ENCODE results near the gene MYO5B. TPM values are rescaled to one million over a fixed set of nuclear protein-coding genes. Genes with fewer than 3 reads are reported as not detected.
A peak's percentile ranks its signal among the peaks of the same experiment; 100 is the strongest.

MYO5B gene
- total and polyA plus RNA-seq, 2 experiments from 2014 or later: 20.3 to 41.9 TPM

DNA sequence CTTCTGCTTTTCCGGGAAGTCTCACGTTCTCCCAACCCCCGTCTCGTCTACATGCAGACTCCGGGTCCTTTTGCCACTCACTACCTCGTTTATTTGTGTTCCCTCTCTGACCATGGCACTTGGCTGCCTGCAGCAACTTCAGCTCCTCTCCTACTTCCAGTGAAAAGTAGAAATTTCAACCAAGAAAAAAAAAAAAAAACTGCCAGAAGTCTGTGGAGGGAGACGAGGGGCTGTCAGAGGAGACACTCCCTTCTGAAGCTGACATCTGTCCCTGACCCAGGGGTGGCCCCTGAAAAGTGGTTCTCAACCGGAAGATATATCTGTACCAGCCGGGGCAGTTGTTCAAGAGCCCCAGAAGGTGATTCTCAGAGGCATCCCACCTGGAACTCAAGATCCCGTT lies 742 bp upstream of the MYO5B start:
- Histone ChIP-seq H3K4me2 (peak overlapping the region; percentile 83), H3K27me3 (peaks cover 20% of the 10 kb centered on the region), H2AFZ (peak overlapping the region; percentile 60), H3K4me3 (no peak overlapping the region), H3K9me2 (replicated peaks; ENCODE audit: insufficient read depth) (no peaks in the 10 kb centered on the region), H3K4me1 (ENCODE audit: insufficient read depth) (peaks cover 5% of the 10 kb centered on the region), H4K20me1 (ENCODE audit: insufficient read depth, poor library complexity, severe bottlenecking) (no peaks in the 10 kb centered on the region), H3K79me2 (peaks cover 29% of the 10 kb centered on the region), H3K36me3 (replicated peaks; ENCODE audit: insufficient read depth, low read depth) (no peaks in the 10 kb centered on the region), H3K9me3 (ENCODE audit: low read depth) (no peaks in the 10 kb centered on the region), H3K27ac (no peak overlapping the region)
- WGBS (ENCODE audit: low lambda C conversion rate, missing lambda C conversion rate): 47% methylated on average over 10 of the region's 10 CpGs
- TF ChIP-seq EZH2phosphoT487 (IDR thresholded peaks at IDR 0.05; ENCODE audit: low read depth, severe bottlenecking, unreplicated experiment) (no peak), EZH2 (IDR thresholded peaks at IDR 0.05; ENCODE audit: borderline replicate concordance) (no peak)
- TF ChIP-seq, protein P1, sequence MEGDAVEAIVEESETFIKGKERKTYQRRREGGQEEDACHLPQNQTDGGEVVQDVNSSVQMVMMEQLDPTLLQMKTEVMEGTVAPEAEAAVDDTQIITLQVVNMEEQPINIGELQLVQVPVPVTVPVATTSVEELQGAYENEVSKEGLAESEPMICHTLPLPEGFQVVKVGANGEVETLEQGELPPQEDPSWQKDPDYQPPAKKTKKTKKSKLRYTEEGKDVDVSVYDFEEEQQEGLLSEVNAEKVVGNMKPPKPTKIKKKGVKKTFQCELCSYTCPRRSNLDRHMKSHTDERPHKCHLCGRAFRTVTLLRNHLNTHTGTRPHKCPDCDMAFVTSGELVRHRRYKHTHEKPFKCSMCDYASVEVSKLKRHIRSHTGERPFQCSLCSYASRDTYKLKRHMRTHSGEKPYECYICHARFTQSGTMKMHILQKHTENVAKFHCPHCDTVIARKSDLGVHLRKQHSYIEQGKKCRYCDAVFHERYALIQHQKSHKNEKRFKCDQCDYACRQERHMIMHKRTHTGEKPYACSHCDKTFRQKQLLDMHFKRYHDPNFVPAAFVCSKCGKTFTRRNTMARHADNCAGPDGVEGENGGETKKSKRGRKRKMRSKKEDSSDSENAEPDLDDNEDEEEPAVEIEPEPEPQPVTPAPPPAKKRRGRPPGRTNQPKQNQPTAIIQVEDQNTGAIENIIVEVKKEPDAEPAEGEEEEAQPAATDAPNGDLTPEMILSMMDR (IDR thresholded peaks at IDR 0.05; ENCODE audit: poor library complexity): no peak
- DNase-seq (ENCODE audit: low spot score): no peak

DNA sequence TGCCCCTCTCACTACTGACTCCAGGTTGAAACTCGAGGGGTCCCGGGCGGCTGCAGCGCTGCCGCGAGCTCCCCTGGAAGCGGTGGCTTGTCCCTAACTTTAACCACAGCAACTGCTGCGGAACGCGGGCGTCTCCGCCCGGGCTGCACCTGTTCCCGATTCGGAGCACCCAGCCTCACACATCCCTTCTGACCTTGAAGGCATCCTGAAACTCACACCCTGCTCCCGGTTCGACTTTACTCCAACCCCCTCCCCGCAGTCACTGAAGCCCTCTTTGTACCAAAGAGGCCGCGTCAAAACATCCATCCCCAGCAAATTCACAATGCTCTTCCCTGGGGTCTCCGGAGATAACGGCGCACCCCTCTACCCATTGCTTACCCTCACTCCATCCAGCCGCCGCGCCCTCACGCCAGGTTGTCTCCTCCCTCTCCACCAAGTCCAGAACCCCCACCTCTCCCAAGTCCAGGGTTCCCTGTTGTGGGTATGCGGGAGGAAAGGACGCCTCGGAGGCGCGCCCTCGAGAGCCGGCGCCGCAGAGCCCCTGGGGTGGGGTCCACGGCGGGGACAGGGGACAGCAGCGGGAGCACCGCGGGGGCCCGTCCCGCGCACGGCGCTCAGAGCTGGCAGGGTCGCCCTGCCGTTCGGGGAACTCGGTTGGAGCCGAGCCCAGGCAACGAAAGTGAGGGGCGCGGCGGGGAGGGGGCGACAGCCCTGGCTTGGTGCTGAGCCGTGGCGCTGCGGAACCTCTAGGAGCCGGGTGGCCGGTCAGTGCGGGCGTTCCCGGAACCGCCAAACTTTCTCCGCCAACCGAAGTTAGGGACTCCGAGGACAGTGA lies 934 bp downstream of the MYO5B start:
- H3K27ac ChIP-seq: peak overlapping the region; percentile 91
- peaks cover 20% of the 10 kb centered on the region for H3K27me3 ChIP-seq
- DNase-seq (ENCODE audit: low spot score): peak; percentile 47
- peaks cover 4% of the 10 kb centered on the region for H4K20me1 ChIP-seq (ENCODE audit: insufficient read depth, poor library complexity, severe bottlenecking)
- no peak for TF ChIP-seq EZH2 (IDR thresholded peaks at IDR 0.05; ENCODE audit: borderline replicate concordance)
- no peaks in the 10 kb centered on the region for H3K9me3 ChIP-seq (ENCODE audit: low read depth)
- H3K9me2 ChIP-seq (replicated peaks; ENCODE audit: insufficient read depth): no peaks in the 10 kb centered on the region
- H3K4me3 ChIP-seq: peak overlapping the region; percentile 56
- WGBS (ENCODE audit: low lambda C conversion rate, missing lambda C conversion rate): 1% methylated on average over 59 of the region's 68 CpGs
- peaks cover 46% of the 10 kb centered on the region for H3K79me2 ChIP-seq
- peak overlapping the region; percentile 83 for H3K4me2 ChIP-seq
- H3K4me1 ChIP-seq (ENCODE audit: insufficient read depth): peaks cover 5% of the 10 kb centered on the region
- peak overlapping the region; percentile 47 for H2AFZ ChIP-seq
- no peaks in the 10 kb centered on the region for H3K36me3 ChIP-seq (replicated peaks; ENCODE audit: insufficient read depth, low read depth)

DNA sequence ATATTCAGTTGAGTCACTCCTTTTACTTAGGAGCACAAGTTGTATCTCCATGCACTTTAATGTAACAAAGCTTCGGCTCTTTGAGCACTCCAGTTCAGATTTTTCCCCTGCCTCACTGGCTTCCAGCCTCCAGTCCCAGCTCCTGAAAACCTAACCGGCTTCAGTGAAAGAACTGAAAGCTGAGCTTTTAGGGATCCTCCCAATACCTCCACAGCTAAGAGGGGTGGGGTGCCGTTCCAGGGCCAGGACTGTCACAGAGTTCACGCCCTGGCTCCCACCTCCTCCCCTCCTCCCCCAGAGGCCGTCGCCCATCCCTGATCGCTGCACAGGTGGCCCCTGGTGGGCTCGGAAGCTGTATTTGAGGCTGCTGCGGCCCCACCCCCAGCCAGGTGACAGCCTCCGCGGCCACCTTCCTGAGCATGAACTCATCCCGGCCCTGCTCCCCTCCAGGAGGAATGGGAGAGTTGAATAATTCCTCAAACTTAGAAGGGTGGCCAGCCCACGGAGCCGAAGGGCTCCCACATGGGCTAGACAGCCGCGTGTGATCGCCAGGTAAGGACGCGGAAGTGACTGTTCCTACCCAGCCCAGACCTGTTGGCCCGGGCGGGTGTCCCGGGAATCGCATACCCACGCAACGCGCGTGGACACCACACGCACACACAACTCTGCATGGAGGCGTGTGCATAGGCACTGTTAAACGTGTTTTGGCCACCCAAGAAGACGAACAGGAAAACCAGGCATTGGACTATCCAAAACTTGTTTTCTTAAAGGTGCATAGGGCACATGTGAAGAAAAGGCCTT lies 1.8 kb downstream of the MYO5B start:
- H4K20me1 ChIP-seq (ENCODE audit: insufficient read depth, poor library complexity, severe bottlenecking): peaks cover 6% of the 10 kb centered on the region
- H3K4me3 ChIP-seq: peak overlapping the region; percentile 56
- H3K4me2 ChIP-seq: peak overlapping the region; percentile 83
- TF ChIP-seq EZH2phosphoT487 (IDR thresholded peaks at IDR 0.05; ENCODE audit: low read depth, severe bottlenecking, unreplicated experiment): no peak
- TF ChIP-seq EZH2 (IDR thresholded peaks at IDR 0.05; ENCODE audit: borderline replicate concordance): no peak
- TF ChIP-seq, protein P1 (IDR thresholded peaks at IDR 0.05; ENCODE audit: poor library complexity): no peak
- H3K27me3 ChIP-seq: peaks cover 20% of the 10 kb centered on the region
- no peaks in the 10 kb centered on the region for H3K36me3 ChIP-seq (replicated peaks; ENCODE audit: insufficient read depth, low read depth)
- H3K27ac ChIP-seq: peak overlapping the region; percentile 91
- peak overlapping the region; percentile 4 for H2AFZ ChIP-seq
- 7% methylated on average over 25 of the region's 31 CpGs for WGBS (ENCODE audit: low lambda C conversion rate, missing lambda C conversion rate)
- H3K9me2 ChIP-seq (replicated peaks; ENCODE audit: insufficient read depth): no peaks in the 10 kb centered on the region
- peak; percentile 34 for DNase-seq (ENCODE audit: low spot score)
- peaks cover 51% of the 10 kb centered on the region for H3K79me2 ChIP-seq
- H3K9me3 ChIP-seq (ENCODE audit: low read depth): no peaks in the 10 kb centered on the region
- H3K4me1 ChIP-seq (ENCODE audit: insufficient read depth): peaks cover 5% of the 10 kb centered on the region

DNA sequence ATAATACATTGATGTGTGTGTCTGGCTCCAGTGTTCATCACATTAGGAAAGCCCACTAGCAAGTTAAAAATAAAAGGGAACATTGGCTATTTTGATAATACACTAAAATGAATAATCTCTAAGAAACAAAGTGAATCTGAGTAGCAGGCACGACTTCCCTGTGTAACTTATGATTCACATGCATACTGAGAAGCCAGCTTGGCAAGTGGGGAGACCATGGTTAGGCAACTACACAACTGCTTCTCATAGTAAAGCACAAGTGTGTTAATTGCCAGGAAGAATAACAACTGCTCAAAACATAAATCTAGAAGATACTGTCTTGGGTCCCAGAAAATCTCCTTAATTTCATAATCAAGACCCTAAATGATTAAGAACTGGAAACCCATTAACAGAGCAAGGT lies 4.0 kb downstream of the MYO5B start:
- Histone ChIP-seq H3K4me1 (ENCODE audit: insufficient read depth) (peaks cover 5% of the 10 kb centered on the region), H4K20me1 (ENCODE audit: insufficient read depth, poor library complexity, severe bottlenecking) (peaks cover 7% of the 10 kb centered on the region), H3K27ac (no peak overlapping the region), H3K79me2 (peaks cover 73% of the 10 kb centered on the region), H3K27me3 (peaks cover 10% of the 10 kb centered on the region), H3K9me2 (replicated peaks; ENCODE audit: insufficient read depth) (no peaks in the 10 kb centered on the region), H3K4me3 (no peak overlapping the region), H3K36me3 (replicated peaks; ENCODE audit: insufficient read depth, low read depth) (no peaks in the 10 kb centered on the region), H3K9me3 (ENCODE audit: low read depth) (no peaks in the 10 kb centered on the region), H3K4me2 (no peak overlapping the region), H2AFZ (no peak overlapping the region)
- TF ChIP-seq, protein P1 (IDR thresholded peaks at IDR 0.05; ENCODE audit: poor library complexity): no peak
- no peak for TF ChIP-seq EZH2phosphoT487 (IDR thresholded peaks at IDR 0.05; ENCODE audit: low read depth, severe bottlenecking, unreplicated experiment)
- TF ChIP-seq EZH2 (IDR thresholded peaks at IDR 0.05; ENCODE audit: borderline replicate concordance): no peak
- WGBS (ENCODE audit: low lambda C conversion rate, missing lambda C conversion rate): 83% methylated on average over 1 of the region's 1 CpG
- DNase-seq (ENCODE audit: low spot score): no peak

Data from hepatocyte (in vitro differentiated cells).